NCI-H2196 (cell line): ENCODE results near the gene XCL1.
"Not testable (repeated sequence)": the region's sequence is repeated elsewhere in the genome, so short reads cannot be mapped to it uniquely, and the experiment has no call there.

Experiments
- DNase-seq: peaks from one replicate; lab custom pipeline; 2025; ENCODE audit not compliant: unreplicated experiment; lab: John Stamatoyannopoulos, UW

Gene XCL1, protein sequence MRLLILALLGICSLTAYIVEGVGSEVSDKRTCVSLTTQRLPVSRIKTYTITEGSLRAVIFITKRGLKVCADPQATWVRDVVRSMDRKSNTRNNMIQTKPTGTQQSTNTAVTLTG

GRCh38 chr1:168576245-168576688 is at the start of gene XCL1:
XCL1 (plus strand) TSS chr1:168576605; CDS start chr1:168576638, 33 bp downstream.
- not testable (repeated sequence) for DNase-seq

DNA sequence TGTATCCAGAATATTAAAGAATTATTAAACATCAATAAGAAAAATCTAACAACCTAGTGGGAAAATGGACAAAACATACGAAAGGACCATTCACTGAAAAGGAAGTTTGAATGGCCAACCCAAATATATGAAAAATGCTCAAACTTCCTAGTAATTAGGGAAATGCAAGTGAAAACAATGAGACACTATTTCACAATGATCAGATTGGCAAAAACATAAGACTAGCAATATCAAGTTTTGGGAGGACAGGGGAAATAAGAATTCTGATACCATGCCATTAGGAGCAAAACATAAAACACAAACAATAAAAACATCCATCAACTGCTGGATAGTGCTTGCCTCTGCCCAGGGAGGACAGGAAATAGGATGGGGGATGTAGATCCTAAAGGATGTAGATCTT is 46.9 kb upstream of the XCL1 start:
- DNase-seq: no peak

DNA sequence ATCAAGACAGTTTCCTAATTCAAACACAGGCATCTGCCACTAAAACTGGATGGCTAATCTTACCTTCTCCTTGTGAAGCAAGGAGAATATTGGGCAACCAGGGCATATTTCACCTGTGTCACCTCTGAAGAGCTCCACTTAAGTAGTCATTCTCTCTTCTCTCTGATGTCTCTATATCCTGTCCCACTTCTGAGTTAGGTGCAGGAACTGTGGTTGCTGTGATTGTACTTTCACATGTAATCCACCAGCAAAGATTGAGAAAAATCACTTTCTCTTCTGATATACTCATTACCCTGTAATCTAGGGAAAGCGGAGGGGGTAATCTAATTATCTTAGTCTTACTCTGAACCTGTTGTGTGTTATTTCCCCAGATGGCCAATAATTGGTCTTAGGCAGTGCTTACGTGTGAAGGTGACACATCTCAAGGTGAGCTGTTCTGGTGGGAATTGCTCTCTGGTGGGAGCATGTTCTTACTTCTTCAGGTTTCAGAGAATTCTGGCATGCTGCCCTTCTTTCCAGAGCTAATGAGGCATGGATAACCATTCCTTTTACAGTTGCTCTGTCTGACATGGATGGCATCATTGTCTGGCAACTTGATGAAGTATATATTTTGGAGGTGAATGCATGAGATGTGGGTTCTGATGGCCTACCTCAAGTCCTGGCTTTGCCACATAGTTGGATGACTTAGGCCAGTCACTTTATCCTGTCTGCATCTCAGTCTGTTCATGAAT is 44.6 kb upstream of the XCL1 start:
- DNase-seq: no peak

DNA sequence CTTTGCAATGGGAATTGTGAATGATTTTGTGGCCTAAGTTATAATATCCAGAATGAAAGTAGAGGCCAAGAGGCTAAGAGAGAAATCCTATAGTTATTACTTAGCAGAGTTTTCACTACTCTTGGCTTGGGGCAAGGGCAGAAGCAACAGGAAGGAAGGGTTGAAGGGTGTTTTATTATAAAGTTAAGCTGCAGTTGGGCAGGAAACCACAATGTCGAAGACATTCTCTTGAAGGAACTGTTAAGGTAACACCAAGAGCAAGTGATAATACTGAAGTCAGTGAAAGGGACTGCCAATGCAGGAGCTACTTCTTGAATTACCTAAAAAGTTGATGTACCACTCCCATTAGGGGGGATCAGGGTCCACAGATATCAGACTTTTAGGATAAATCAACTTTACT is 40.9 kb upstream of the XCL1 start:
- DNase-seq: no peak

GRCh38 chr1:168540798-168541197 is 35.6 kb upstream of the XCL1 start:
- DNase-seq: not testable (repeated sequence)

GRCh38 chr1:168542978-168543377 is 33.4 kb upstream of the XCL1 start:
- not testable (repeated sequence) for DNase-seq

GRCh38 chr1:168543840-168544498 is 32.4 kb upstream of the XCL1 start, which contains the start of gene XCL2:
XCL2 (minus strand) TSS chr1:168543997; CDS start chr1:168543964, 33 bp downstream.
- DNase-seq: not testable (repeated sequence)

GRCh38 chr1:168545678-168546552 is 30.5 kb upstream of the XCL1 start:
- not testable (repeated sequence) for DNase-seq

DNA sequence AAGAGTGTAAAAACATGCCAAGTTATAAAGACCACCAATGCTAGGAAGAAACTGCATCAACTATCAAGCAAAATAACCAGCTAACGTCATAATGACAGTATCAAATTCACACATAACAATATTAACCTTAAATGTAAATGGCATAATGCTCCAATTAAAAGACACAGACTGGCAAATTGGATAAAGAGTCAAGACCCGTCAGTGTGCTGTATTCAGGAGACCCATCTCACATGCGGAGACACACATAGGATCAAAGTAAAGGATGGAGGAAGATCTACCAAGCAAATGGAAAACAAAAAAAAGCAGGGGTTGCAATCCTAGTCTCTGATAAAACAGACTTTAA is 29.9 kb upstream of the XCL1 start:
- not testable (repeated sequence) for DNase-seq

GRCh38 chr1:168550971-168551370 is 25.4 kb upstream of the XCL1 start:
- DNase-seq: no peak

DNA sequence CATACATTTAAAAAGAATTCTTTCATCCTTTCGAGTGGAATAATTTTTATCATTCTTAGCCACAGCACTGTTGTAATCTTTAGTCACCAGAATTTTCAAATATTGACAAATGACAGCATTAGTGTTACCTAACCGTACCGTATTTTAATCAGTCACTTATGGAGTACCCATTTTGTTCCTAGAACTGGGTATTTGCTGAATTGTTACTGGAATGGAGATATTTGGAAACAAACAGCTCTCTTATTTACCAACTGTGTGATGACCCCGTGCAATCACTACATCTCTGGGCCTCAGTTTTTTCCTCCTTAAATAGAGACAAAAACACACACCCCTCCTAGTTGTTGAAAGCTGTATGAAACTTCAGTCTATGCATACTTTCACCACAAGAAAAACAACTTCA is 24.7 kb upstream of the XCL1 start:
- no peak for DNase-seq

DNA sequence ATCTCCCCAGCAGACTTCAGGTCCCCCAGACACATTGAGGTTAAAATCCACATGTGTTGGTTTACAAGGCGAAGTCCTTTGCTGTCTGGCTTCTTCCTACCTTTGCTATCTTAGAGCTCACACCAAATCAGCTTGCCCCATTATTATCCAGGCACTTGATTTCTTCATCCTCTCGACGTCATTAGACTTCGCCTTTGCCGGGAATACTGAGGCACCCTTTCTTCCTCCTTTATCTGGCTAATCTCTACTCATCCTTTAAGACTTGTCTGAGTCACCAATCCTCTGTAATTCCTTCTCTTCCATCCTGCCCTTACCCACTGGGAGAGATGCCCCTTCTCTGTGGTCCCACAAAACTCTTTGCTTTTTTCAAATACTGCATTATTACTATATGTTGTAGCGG is 23.4 kb upstream of the XCL1 start:
- no peak for DNase-seq

DNA sequence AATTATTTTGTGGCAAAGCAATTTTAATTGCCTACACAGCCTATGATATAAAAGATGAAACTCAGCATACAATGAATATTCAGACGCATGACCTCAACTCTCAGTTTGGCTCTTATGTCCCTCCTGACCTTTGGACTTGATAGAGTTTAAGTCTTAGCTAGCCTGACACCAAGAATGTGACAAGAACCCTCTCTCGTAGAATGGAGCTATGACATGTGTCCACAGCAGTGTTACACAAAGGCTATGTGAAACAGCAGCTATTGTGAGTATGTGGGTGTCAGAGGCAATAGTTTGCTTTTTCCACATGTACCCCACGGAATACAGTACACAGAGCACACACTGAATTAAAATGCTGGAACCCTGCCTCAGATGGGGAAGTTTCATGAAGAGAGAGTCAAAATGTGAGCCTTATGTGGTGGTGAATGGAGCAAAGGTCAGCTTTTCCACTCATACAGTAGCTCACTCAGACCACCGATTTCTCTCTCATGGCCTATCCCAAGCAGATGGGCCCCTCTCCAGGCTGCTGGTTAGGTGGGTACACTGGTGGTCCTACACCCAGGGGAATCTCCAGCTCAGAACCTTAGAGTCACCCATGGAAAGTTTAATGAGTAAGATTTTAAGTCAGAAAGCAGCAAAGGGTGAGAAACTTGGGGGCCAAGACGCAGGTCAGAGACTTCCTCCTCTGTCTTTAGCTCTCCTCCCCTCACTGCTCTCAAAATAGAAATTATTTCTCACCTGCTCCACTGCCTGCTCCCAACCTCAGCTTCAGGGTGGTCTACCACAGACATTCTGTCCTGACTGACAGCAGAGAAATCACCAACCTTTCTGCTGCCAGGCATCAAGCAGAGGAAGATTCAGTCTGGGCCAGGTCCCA is 22.5 kb upstream of the XCL1 start:
- no peak for DNase-seq

DNA sequence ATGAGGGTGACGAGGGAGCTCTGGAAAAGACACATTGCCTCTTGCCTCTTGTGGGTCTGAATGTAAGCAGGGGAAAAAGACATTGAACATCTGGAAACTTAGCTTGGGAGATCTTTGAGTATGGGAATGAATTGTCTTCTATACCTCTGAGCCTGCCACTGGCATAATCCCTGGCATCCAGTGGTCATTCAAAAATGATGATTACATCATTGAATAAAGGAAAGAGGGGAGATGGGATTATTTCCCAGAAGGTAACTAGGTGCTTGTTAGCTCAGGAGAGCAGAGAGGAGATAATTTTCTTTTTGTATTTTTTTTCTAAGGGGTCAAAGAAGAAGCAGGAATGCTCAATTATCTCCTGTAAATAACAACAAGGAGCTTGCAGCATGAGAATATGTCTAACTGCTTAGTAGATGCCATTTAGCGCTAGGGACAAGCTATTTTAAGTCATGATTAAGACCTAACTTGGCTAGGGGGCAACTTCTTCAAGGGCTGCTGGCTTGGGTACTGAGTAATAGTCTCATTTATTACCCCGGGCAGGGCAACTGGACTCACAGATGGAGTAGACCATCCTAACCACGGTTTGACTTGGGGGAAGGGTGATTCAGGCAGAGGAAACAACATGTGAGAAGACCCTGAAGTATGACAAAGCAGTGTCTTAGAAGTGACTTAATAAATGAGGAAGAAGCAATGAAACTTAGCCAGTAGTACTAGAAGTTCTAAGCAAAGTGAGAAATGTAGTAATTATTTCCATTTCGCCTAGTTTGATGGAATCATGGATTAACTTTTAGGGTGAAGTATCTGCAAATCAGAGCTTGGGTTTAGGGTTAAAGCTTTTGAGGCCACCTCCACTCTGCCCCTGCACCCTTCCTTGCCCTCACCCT is 21.6 kb upstream of the XCL1 start:
- no peak for DNase-seq

DNA sequence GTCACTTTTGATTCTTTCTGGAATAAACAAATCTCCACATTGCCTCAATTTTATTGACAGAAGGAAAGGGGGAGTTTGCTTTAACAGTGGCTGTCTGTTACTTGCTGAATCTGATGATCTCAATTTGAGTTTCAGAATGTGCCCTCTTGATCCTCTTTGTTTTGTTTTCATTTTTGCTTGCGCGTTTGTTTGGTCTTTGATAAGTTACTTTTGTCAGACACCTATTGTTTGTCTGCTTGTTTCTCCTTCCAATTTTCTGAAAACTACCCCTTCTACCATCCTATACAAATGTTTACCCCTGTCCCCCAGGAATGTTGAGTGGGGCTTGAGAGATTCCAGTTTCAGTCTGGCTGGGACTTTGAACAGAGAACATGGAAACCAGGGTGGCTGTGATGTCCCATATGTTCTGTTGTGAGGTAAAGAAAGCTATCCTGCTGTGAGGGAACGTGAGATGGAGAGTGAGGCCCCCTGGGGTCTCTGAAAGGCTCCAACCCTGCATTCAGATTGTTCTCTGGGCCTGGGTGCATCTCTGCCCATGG is 20.8 kb upstream of the XCL1 start:
- no peak for DNase-seq

- no peak for DNase-seq
Observed at GRCh38 chr1:168556647-168557046, 19.8 kb upstream of the XCL1 start.

GRCh38 chr1:168560370-168560769 is 16.0 kb upstream of the XCL1 start:
- DNase-seq: no peak

- no peak for DNase-seq
Observed at GRCh38 chr1:168561989-168562388, 14.4 kb upstream of the XCL1 start.

DNA sequence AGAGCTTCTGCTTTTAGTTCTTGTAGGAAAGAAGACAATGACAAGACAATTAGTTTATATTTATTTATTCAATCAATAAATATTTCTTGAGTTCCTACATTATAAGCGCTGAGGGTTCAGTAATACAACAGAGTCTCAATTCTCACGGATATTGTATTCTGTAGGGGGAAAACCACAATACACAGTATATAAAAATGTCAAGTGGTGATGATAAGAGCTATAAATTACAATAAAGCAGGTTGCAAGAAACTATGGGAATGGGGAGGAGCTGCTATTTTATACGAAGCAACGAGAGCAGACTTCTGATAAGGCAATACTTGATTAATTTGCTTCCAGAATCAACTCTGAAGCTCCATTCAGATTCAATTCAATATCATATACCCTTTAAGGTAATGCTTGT is 10.6 kb upstream of the XCL1 start:
- no peak for DNase-seq
